K562 (cell line): Measurements from ENCODE around the gene MYO3B. TPM values are rescaled to one million over a fixed set of nuclear protein-coding genes. Genes with fewer than 3 reads are reported as not detected.
A peak's percentile ranks its signal among the peaks of the same experiment; 100 is the strongest.

ENCODE experiments used
- ARID3B ChIP-seq: fragments of 250-450 bp; sonication (Bioruptor Pico); IDR thresholded peaks from 2 replicates; pipeline ENCODE4 v1.4.0; 2020; ENCODE audit warnings: borderline replicate concordance
- BRD9 ChIP-seq: fragments of 450-650 bp; IDR thresholded peaks from 2 replicates; pipeline ENCODE4 v1.6.1; 2018; ENCODE audit warnings: low read depth; ENCODE audit not compliant: partially characterized antibody
- CCNT2 ChIP-seq: IDR thresholded peaks from 2 replicates; pipeline ENCODE4 v1.6.1; 2011; ENCODE audit warnings: borderline replicate concordance, low read depth, mild to moderate bottlenecking, moderate library complexity, mixed read lengths, low read length; ENCODE audit not compliant: insufficient read length; ENCODE audit errors: extremely low read depth
- CEBPB ChIP-seq: fragments of 450-650 bp; IDR thresholded peaks from 2 replicates; pipeline ENCODE4 v1.6.1; 2016; ENCODE audit warnings: missing genetic modification characterization, missing compliant biosample characterization
- CXXC5 ChIP-seq: fragments of 250-450 bp; sonication (Bioruptor Pico); IDR thresholded peaks from 2 replicates; pipeline ENCODE4 v1.8.0; 2022; ENCODE audit warnings: inconsistent platforms, mild to moderate bottlenecking, moderate library complexity
- ELK3 ChIP-seq: fragments of 450-650 bp; formaldehyde crosslinking; IDR thresholded peaks from 2 replicates; pipeline ENCODE4 v1.4.0; 2020; ENCODE audit warnings: mild to moderate bottlenecking
- ETS1 ChIP-seq: conservative IDR thresholded peaks from 2 replicates; pipeline ENCODE4 v1.6.1; 2011; ENCODE audit warnings: low read depth, mild to moderate bottlenecking, low read length; ENCODE audit not compliant: control insufficient read depth
- GABPB1 ChIP-seq: sonication (generic); formaldehyde crosslinking; IDR thresholded peaks from 2 replicates; pipeline ENCODE4 v1.8.0; 2022; ENCODE audit warnings: mild to moderate bottlenecking, missing genetic modification reagents
- HES1 ChIP-seq: fragments of 450-650 bp; IDR thresholded peaks from 2 replicates; pipeline ENCODE4 v1.6.1; 2016; ENCODE audit warnings: low read depth, mild to moderate bottlenecking, moderate library complexity
- HMG20B ChIP-seq: fragments of 250-450 bp; sonication (Bioruptor Pico); IDR thresholded peaks from 2 replicates; pipeline ENCODE4 v1.5.0; 2021; ENCODE audit warnings: mild to moderate bottlenecking
- IRF9 ChIP-seq: fragments of 450-650 bp; IDR thresholded peaks from 2 replicates; pipeline ENCODE4 v1.6.1; 2016; ENCODE audit warnings: missing biosample characterization, missing genetic modification characterization
- NONO ChIP-seq, 2 experiments: fragments of 200-400 bp in 1 of 2; fragments of 450-650 bp in 1 of 2; formaldehyde crosslinking in 1 of 2; IDR thresholded peaks; 2 replicates each; pipeline ENCODE4 v1.6.1; 2017; ENCODE audit warnings: low read depth in 2 of 2, mild to moderate bottlenecking in 2 of 2, moderate library complexity in 2 of 2, low read length in 1 of 2
- POLR2AphosphoS5 ChIP-seq: IDR thresholded peaks from 2 replicates; pipeline ENCODE4 v1.6.1; 2011; ENCODE audit warnings: mild to moderate bottlenecking, low read depth, low read length, moderate library complexity; ENCODE audit not compliant: control insufficient read depth, insufficient read depth
- RBFOX2 ChIP-seq: fragments of 200-400 bp; formaldehyde crosslinking; IDR thresholded peaks from 2 replicates; pipeline ENCODE4 v1.6.1; 2017; ENCODE audit warnings: low read depth, mild to moderate bottlenecking, low read length, moderate library complexity
- STAT6 ChIP-seq: sonication (generic); formaldehyde crosslinking; IDR thresholded peaks from 2 replicates; pipeline ENCODE4 v1.8.1; 2023; ENCODE audit warnings: mild to moderate bottlenecking, missing genetic modification reagents
- ZNF561 ChIP-seq: fragments of 450-650 bp; formaldehyde crosslinking; conservative IDR thresholded peaks from 2 replicates; pipeline ENCODE4 v1.4.0; 2020; ENCODE audit warnings: mild to moderate bottlenecking, moderate library complexity
- ZNF589 ChIP-seq: fragments of 200-800 bp; sonication (Bioruptor generic); IDR thresholded peaks from 2 replicates; pipeline ENCODE4 v1.6.1; 2016; ENCODE audit warnings: low read depth, missing genetic modification characterization, missing compliant biosample characterization
- ZSCAN32 ChIP-seq: fragments of 450-650 bp; formaldehyde crosslinking; IDR thresholded peaks from 2 replicates; pipeline ENCODE4 v1.4.0; 2020; ENCODE audit warnings: mild to moderate bottlenecking, moderate library complexity
- polyA plus RNA-seq, 8 experiments: library from polyadenylated mRNA; depleted of rRNA in 4 of 8; stranded (reverse) in 5 of 8; unstranded in 3 of 8; fragments of >200 nt; fragmentation: Nextera tagmentation in 2 of 8; fragmentation: Illumina TruSeq in 1 of 8; extraction: Ambion mirVana in 2 of 8; extraction: Trizol in 1 of 8; gene quantifications; 2 replicates each; pipeline versions ENCODE4 v1.2.1 to v1.2.3, GENCODE V29; 2011 to 2014; ENCODE audit warnings: inconsistent platforms in 1 of 8, missing spikeins in 1 of 8
- total RNA-seq, 7 experiments: library from RNA; depleted of rRNA in 6 of 7; stranded (reverse); fragments of >200 nt in 6 of 7; fragmentation: Illumina TruSeq in 2 of 7; extraction: Trizol in 2 of 7; gene quantifications; 2 replicates each; pipeline versions ENCODE4 v1.2.1 to v1.2.3, GENCODE V29; 2011 to 2021; ENCODE audit warnings: low replicate concordance in 1 of 7

Gene MYO3B
- total and polyA plus RNA-seq, 9 of the 15 experiments (the other 6 are each of a cell fraction or from before 2014, with no cell fraction given), result 2.7 to 6.5 (median 3.6) TPM

GRCh38 chr2:170263728-170264521 lies 86.0 kb downstream of the MYO3B start (continued):
- peak; percentile 99 for TF ChIP-seq POLR2AphosphoS5
- peak; percentile 98 for TF ChIP-seq ARID3B
- TF ChIP-seq GABPB1 (CRISPR knock-in tag), result peak; percentile 67
- peak; percentile 81; the same call in 1 of the 2 replicates for TF ChIP-seq HMG20B
- peak; percentile 12; the same call in 1 of the 2 replicates for TF ChIP-seq STAT6 (CRISPR knock-in tag)
- TF ChIP-seq CCNT2, result peak; percentile 93
- peak; percentile 97 for TF ChIP-seq HES1
- TF ChIP-seq IRF9, result peak; percentile 98
- peak in 1 of 2 experiments; percentile 97; a peak in 2 of 4 replicates for TF ChIP-seq NONO (IDR thresholded peaks at IDR 0.05; ENCODE audit: low read depth in 2 of 2, low read length in 1 of 2)
- peak; percentile 99 for TF ChIP-seq CXXC5 (CRISPR knock-in tag)
- peak; percentile 82 for TF ChIP-seq BRD9
- TF ChIP-seq RBFOX2, result peak; percentile 45
- peak; percentile 95 for TF ChIP-seq ZNF561
- peak; percentile 97 for TF ChIP-seq ZSCAN32 (CRISPR knock-in tag)
- peak; percentile 92 for TF ChIP-seq ELK3
- peak; percentile 93 for TF ChIP-seq ETS1
- TF ChIP-seq CEBPB (tag), result peak; percentile 47
- peak; percentile 99 for TF ChIP-seq ZNF589
